ENCODE results near the gene OSBPL8. TPM values are rescaled to one million over a fixed set of nuclear protein-coding genes. Genes with fewer than 3 reads are reported as not detected.

OSBPL8 gene
- total and polyA plus RNA-seq, 2 of the 8 experiments (the other 6 are each of a cell fraction or from before 2014, with no cell fraction given): 10.9 to 81.1 TPM

DNA sequence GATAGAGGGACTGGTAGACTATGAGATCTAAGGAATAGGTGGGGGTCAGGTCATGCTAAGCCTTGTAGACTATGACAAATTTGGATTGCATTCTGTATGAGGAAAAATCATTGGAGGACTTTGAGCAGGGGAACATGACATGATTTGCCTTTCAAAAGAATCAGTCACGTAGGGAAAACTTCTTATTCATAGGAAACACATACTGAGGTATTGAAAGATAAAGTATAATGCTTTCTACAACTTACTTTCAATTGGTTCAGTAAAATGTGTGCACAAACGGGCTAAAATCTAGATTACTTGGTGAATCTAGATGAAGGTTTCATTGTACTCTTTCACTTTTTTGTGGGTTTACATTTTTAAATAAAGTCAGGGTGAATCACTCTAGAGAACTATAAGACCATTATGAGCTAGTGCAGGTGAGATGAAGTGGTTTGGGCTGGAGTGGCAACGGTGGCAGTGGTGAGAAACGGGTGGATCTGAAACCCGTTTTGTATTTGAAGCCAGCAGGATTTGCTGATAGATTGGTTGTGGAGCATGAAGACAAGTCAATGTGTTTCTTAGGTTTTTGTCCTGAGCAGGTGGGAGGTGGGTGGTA lies 218.0 kb downstream of the OSBPL8 start:
- H3K4me3 ChIP-seq (ENCODE audit: extremely low read depth in 1 of 4, insufficient read depth in 2 of 4, low read depth in 3 of 4, low read length in 4 of 4): no peak overlapping the region
- no peaks in the 10 kb centered on the region for H3K79me1 ChIP-seq (ENCODE audit: low read depth, low read length)
- no peak overlapping the region for H3K4me2 ChIP-seq (ENCODE audit: insufficient read depth in 1 of 2, low read depth in 2 of 2, low read length in 2 of 2)
- H3K23ac ChIP-seq (ENCODE audit: insufficient read length): no peak overlapping the region
- H3K4me1 ChIP-seq (replicated peaks in 1 of 4; ENCODE audit: control insufficient read depth in 3 of 4, insufficient read depth in 4 of 4, low read length in 3 of 4): no peaks in the 10 kb centered on the region
- no peak overlapping the region for H3K9ac ChIP-seq (replicated peaks in 1 of 4; ENCODE audit: extremely low read depth in 1 of 4, low read depth in 3 of 4, low read length in 3 of 4)
- no peak overlapping the region for H3K27ac ChIP-seq (ENCODE audit: low read depth, low read length)
- DNase-seq (ENCODE audit: low read depth in 1 of 2, low spot score in 2 of 2) (no peak), FAIRE-seq (no peak)
- H2AFZ ChIP-seq (ENCODE audit: low read length): no peak overlapping the region
- no peak overlapping the region for H4K91ac ChIP-seq (replicated peaks; ENCODE audit: insufficient read length, low read length)
- no peaks in the 10 kb centered on the region for H3K9me3 ChIP-seq (ENCODE audit: insufficient read depth in 2 of 2, low read depth in 1 of 2, low read length in 1 of 2)
- 86% methylated on average over 5 of the region's 5 CpGs; no CpG with 5 or more reads in 1 of the 2 experiments for WGBS, 2 experiments (ENCODE audit: extremely low coverage in 1 of 2, insufficient coverage in 1 of 2, insufficient read length in 1 of 2, insufficient replicate concordance in 2 of 2, low coverage in 1 of 2, low lambda C conversion rate in 2 of 2, missing lambda C conversion rate in 1 of 2)
- H2BK12ac ChIP-seq (ENCODE audit: low read depth, low read length): no peak overlapping the region
- no peak overlapping the region for H2AK5ac ChIP-seq (ENCODE audit: low read depth, low read length)
- no peak for TF ChIP-seq EZH2 (IDR thresholded peaks at IDR 0.05; ENCODE audit: low read depth, low read length, severe bottlenecking)
- TF ChIP-seq ZNF274 (IDR thresholded peaks at IDR 0.05; ENCODE audit: borderline replicate concordance, extremely low read depth, low read length): no peak
- TF ChIP-seq RAD21 (IDR thresholded peaks at IDR 0.05 in 1 of 2, conservative IDR thresholded peaks at IDR 0.05 in 1 of 2; ENCODE audit: low read depth in 2 of 2, low read length in 2 of 2): no peak
- TF ChIP-seq TEAD4 (IDR thresholded peaks at IDR 0.05; ENCODE audit: low read depth, low read length): no peak
- no peak for TF ChIP-seq BRCA1 (IDR thresholded peaks at IDR 0.05; ENCODE audit: low read depth, low read length)
- no peak for TF ChIP-seq CBX8 (IDR thresholded peaks at IDR 0.05; ENCODE audit: borderline replicate concordance, low read depth, low read length)
- TF ChIP-seq, protein P1, sequence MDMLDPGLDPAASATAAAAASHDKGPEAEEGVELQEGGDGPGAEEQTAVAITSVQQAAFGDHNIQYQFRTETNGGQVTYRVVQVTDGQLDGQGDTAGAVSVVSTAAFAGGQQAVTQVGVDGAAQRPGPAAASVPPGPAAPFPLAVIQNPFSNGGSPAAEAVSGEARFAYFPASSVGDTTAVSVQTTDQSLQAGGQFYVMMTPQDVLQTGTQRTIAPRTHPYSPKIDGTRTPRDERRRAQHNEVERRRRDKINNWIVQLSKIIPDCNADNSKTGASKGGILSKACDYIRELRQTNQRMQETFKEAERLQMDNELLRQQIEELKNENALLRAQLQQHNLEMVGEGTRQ (IDR thresholded peaks at IDR 0.05; ENCODE audit: low read length): no peak
- TF ChIP-seq POU5F1 (IDR thresholded peaks at IDR 0.05; ENCODE audit: low read depth, low read length): no peak
- no peak for TF ChIP-seq TCF12 (IDR thresholded peaks at IDR 0.05; ENCODE audit: low read depth, low read length)
- no peak for TF ChIP-seq NRF1 (IDR thresholded peaks at IDR 0.05; ENCODE audit: low read depth, low read length)
- H3K14ac ChIP-seq (ENCODE audit: insufficient read length): no peak overlapping the region
- no peaks in the 10 kb centered on the region for H3K27me3 ChIP-seq (replicated peaks in 1 of 4; ENCODE audit: control insufficient read depth in 3 of 4, extremely low read depth in 1 of 4, insufficient read depth in 3 of 4, low read length in 3 of 4)
- ChIA-PET CTCF (ENCODE audit: partially characterized antibody) (no interaction called here), POLR2A (ENCODE audit: partially characterized antibody) (no interaction called here)
- H3K23me2 ChIP-seq (ENCODE audit: low read depth, low read length): no peaks in the 10 kb centered on the region; the same call in 1 of the 2 replicates
- no peak overlapping the region for H3K56ac ChIP-seq (replicated peaks; ENCODE audit: insufficient read length, low read depth, low read length)
- no peak overlapping the region for H2BK20ac ChIP-seq (ENCODE audit: low read length)
- no peaks in the 10 kb centered on the region for H4K20me1 ChIP-seq (replicated peaks in 1 of 2; ENCODE audit: control insufficient read depth in 1 of 2, insufficient read depth in 2 of 2, low read length in 2 of 2)
- no peak overlapping the region for H4K5ac ChIP-seq (ENCODE audit: insufficient read length, low read depth, low read length)
- no peak overlapping the region for H3K4ac ChIP-seq (replicated peaks; ENCODE audit: insufficient read length, low read depth, low read length)
- no peak overlapping the region for H4K8ac ChIP-seq (ENCODE audit: extremely low read depth, insufficient read depth, low read length)
- H2BK5ac ChIP-seq (ENCODE audit: low read depth, low read length): no peak overlapping the region
- H3K79me2 ChIP-seq (ENCODE audit: control insufficient read depth in 1 of 2, insufficient read depth in 2 of 2, low read length in 2 of 2): peaks cover 0 to 11% of the 10 kb centered on the region in 2 experiments; a peak in 2 of 4 replicates
- H3K36me3 ChIP-seq (ENCODE audit: control insufficient read depth in 2 of 4, insufficient read depth in 4 of 4, low read length in 3 of 4): 0 out of 8 replicates have a peak, but pooled peaks cover 0 to 1% (median 0%) of the 10 kb centered on the region in 4 experiments
- H3K18ac ChIP-seq (ENCODE audit: extremely low read depth, low read length): no peak overlapping the region
- no peak overlapping the region for H2BK120ac ChIP-seq (replicated peaks; ENCODE audit: low read depth, low read length)
- H2BK15ac ChIP-seq (ENCODE audit: low read length): no peak overlapping the region

Data from H1 (cell line).